ENCODE results near the gene ADTRP.

DNA sequence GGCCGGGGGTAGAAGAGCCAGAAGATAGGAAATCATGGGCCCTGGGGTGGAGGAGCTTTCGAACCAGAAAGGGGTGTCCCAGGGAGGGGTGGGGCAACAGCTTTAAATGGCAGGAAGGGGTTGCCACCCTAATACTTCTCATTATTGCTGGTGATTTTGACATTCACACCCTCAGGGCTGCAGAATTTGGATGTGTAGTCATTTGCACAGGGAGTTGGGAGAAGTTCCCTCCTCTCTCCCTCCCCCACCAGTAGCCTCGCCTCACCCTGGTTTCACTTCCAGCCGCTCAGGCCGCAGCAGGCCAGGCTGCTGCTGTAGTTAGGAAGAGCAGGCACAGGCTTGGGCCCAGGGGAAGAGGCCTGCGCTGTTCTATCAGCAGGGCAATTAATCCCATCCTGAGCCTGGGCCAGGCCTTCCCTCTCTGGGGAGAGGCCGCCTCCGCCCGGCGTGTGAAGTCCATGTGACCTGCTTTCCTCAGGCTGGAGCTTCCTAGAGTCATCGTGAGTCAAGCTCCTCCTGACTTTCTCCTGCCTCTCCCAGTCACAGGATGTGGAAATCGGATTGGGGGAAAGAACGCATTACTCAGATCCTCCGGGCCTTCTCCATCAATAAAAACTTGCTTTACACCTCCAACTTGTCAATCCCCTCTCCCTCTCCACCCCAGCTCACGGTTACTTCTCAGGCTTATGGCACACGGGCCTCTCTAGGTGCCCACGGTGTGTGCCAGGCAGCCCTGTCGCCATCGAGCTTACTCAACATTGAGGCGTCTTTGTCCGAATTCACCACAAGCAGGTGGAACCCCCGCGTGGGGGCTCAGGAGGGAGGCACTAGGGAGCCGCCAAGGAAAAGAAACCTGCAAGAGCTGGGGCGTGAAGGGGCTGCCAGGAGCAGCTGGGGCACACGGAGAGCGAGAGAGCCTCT lies 7.8 kb downstream of the ADTRP start:
- TF ChIP-seq, protein P1, sequence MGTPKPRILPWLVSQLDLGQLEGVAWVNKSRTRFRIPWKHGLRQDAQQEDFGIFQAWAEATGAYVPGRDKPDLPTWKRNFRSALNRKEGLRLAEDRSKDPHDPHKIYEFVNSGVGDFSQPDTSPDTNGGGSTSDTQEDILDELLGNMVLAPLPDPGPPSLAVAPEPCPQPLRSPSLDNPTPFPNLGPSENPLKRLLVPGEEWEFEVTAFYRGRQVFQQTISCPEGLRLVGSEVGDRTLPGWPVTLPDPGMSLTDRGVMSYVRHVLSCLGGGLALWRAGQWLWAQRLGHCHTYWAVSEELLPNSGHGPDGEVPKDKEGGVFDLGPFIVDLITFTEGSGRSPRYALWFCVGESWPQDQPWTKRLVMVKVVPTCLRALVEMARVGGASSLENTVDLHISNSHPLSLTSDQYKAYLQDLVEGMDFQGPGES (IDR thresholded peaks at IDR 0.05) = no peak
- TF ChIP-seq CEBPB (IDR thresholded peaks at IDR 0.05; ENCODE audit: borderline replicate concordance in 1 of 2, low read depth in 2 of 2, low read length in 2 of 2) = no peak
- no peak for TF ChIP-seq ZNF207 (IDR thresholded peaks at IDR 0.05; ENCODE audit: borderline replicate concordance)
- TF ChIP-seq, protein P2, sequence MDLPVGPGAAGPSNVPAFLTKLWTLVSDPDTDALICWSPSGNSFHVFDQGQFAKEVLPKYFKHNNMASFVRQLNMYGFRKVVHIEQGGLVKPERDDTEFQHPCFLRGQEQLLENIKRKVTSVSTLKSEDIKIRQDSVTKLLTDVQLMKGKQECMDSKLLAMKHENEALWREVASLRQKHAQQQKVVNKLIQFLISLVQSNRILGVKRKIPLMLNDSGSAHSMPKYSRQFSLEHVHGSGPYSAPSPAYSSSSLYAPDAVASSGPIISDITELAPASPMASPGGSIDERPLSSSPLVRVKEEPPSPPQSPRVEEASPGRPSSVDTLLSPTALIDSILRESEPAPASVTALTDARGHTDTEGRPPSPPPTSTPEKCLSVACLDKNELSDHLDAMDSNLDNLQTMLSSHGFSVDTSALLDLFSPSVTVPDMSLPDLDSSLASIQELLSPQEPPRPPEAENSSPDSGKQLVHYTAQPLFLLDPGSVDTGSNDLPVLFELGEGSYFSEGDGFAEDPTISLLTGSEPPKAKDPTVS (IDR thresholded peaks at IDR 0.05; ENCODE audit: low read depth, low read length) = no peak
- TF ChIP-seq, protein P3, sequence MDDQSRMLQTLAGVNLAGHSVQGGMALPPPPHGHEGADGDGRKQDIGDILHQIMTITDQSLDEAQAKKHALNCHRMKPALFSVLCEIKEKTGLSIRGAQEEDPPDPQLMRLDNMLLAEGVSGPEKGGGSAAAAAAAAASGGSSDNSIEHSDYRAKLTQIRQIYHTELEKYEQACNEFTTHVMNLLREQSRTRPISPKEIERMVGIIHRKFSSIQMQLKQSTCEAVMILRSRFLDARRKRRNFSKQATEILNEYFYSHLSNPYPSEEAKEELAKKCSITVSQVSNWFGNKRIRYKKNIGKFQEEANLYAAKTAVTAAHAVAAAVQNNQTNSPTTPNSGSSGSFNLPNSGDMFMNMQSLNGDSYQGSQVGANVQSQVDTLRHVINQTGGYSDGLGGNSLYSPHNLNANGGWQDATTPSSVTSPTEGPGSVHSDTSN (IDR thresholded peaks at IDR 0.05; ENCODE audit: insufficient replicate concordance, low read depth, low read length) = no peak
- TF ChIP-seq EZH2 (IDR thresholded peaks at IDR 0.05; ENCODE audit: borderline replicate concordance, control insufficient read depth, low read depth, low read length) = no peak
